Central memory CD8-positive, alpha-beta T cell (primary cell): ENCODE measurements around the gene MCL1.

Source experiments
- ATAC-seq: fragments of 150-1000 bp; cut with Tn5 transposase; replicated peaks from 2 replicates; pipeline ENCODE4 v1.10.0; 2022; ENCODE audit warnings: mild to moderate bottlenecking, moderate FRiP score, moderate number of reproducible peaks; ENCODE audit not compliant: poor library complexity, severe bottlenecking; ENCODE audit errors: extremely low read depth
- DNase-seq, 2 donors: peaks; one replicate each; pipeline ENCODE4 v3.0.0; 2021; ENCODE audit warnings: low spot score in 2 of 2
- H3K27ac Mint-ChIP-seq: one replicate; pipeline ENCODE4 v1.8.0; 2022; ENCODE audit warnings: low read depth, mild to moderate bottlenecking, moderate library complexity, mixed read lengths
- H3K27me3 Mint-ChIP-seq: one replicate; pipeline ENCODE4 v1.8.0; 2022; ENCODE audit warnings: mixed read lengths
- H3K36me3 Mint-ChIP-seq: one replicate; pipeline ENCODE4 v1.8.0; 2022; ENCODE audit warnings: mild to moderate bottlenecking, moderate library complexity, mixed read lengths; ENCODE audit not compliant: insufficient read depth
- H3K4me1 Mint-ChIP-seq: one replicate; pipeline ENCODE4 v1.8.0; 2022; ENCODE audit warnings: mixed read lengths
- H3K4me3 Mint-ChIP-seq: one replicate; pipeline ENCODE4 v1.8.0; 2022; ENCODE audit warnings: mild to moderate bottlenecking, moderate library complexity, mixed read lengths
- H3K9me3 Mint-ChIP-seq: one replicate; pipeline ENCODE4 v1.8.0; 2022; ENCODE audit warnings: mixed read lengths

The MCL1 gene

DNA sequence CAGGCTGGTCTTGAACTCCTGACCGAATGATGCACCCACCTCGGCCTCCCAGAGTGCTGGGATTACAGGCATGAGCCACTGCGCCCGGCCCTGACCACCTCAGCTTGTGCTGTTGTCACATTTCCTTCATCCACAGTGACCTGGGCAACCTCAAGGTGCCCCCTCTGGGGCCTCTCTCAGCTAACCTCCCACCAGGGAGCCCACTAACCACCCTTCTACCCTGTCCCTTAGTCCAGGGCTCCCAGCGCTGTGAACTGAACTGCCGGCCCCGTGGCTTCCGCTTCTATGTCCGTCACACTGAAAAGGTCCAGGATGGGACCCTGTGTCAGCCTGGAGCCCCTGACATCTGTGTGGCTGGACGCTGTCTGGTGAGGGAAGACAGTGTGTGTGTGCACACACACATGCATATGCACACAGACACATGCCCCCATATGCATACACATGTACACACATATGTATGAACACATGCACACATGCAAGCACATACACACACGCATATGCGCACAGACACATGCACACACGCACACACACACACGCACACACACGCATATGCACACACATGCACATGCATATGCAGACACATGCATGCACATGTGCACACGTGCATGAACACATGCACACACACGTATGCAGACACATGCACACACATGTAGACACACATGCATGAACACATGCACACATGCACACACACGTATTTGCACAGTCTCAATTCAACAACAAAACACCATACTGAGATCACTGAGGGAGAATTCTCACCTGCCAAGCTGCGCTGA lies 24.0 kb downstream of the MCL1 start:
- Mint-ChIP-seq H3K4me1 (peaks cover 32% of the 10 kb centered on the region), H3K36me3 (peaks cover 17% of the 10 kb centered on the region), H3K27me3 (no peaks in the 10 kb centered on the region), H3K9me3 (no peaks in the 10 kb centered on the region), H3K27ac (no peak overlapping the region), H3K4me3 (no peak overlapping the region)
- no peak for DNase-seq
- no peak for ATAC-seq

DNA sequence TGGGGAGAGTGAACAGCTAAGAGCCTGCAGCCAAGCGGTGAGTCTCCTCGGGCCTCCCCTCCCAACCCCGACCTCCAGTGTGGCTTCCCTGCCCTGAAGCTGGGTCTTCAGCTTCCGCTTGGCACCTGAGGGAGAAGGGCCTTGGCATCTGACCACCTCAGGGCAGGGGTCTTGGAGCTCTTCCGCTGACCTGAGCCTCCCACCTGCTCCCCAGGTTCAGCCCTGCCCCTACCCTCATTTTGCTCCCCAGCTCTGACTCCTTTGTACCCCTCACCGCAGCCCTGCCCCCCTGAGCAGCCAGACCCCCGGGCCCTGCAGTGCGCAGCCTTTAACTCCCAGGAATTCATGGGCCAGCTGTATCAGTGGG lies 25.3 kb downstream of the MCL1 start:
- ATAC-seq: no peak
- H3K36me3 Mint-ChIP-seq: peaks cover 16% of the 10 kb centered on the region
- H3K9me3 Mint-ChIP-seq: no peaks in the 10 kb centered on the region
- peaks cover 31% of the 10 kb centered on the region for H3K4me1 Mint-ChIP-seq
- H3K4me3 Mint-ChIP-seq: no peak overlapping the region
- H3K27me3 Mint-ChIP-seq: no peaks in the 10 kb centered on the region
- DNase-seq: no peak
- no peak overlapping the region for H3K27ac Mint-ChIP-seq

DNA sequence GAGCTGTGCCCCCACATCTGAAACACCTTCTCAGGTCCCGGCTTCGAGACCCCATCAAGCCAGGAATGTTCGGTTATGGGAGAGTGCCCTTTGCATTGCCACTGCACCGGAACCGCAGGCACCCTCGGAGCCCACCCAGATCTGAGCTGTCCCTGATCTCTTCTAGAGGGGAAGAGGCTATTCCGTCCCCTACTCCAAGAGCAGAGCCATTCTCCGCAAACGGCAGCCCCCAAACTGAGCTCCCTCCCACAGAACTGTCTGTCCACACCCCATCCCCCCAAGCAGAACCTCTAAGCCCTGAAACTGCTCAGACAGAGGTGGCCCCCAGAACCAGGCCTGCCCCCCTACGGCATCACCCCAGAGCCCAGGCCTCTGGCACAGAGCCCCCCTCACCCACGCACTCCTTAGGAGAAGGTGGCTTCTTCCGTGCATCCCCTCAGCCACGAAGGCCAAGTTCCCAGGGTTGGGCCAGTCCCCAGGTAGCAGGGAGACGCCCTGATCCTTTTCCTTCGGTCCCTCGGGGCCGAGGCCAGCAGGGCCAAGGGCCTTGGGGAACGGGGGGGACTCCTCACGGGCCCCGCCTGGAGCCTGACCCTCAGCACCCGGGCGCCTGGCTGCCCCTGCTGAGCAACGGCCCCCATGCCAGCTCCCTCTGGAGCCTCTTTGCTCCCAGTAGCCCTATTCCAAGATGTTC lies 25.9 kb downstream of the MCL1 start:
- Mint-ChIP-seq H3K4me3 (no peak overlapping the region), H3K27me3 (no peaks in the 10 kb centered on the region), H3K27ac (no peak overlapping the region), H3K9me3 (no peaks in the 10 kb centered on the region), H3K4me1 (peaks cover 31% of the 10 kb centered on the region), H3K36me3 (peaks cover 16% of the 10 kb centered on the region)
- ATAC-seq (no peak), DNase-seq (no peak)

DNA sequence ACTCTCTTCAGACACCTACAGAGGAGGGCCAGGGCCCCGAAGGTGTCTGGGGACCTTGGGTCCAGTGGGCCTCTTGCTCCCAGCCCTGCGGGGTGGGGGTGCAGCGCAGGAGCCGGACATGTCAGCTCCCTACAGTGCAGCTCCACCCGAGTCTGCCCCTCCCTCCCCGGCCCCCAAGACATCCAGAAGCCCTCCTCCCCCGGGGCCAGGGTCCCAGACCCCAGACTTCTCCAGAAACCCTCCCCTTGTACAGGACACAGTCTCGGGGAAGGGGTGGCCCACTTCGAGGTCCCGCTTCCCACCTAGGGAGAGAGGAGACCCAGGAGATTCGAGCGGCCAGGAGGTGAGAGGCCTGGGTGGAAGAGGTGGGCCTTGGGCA lies 26.5 kb downstream of the MCL1 start:
- no peaks in the 10 kb centered on the region for H3K27me3 Mint-ChIP-seq
- H3K4me1 Mint-ChIP-seq: peaks cover 31% of the 10 kb centered on the region
- DNase-seq: no peak
- no peak overlapping the region for H3K27ac Mint-ChIP-seq
- ATAC-seq: no peak
- H3K4me3 Mint-ChIP-seq: no peak overlapping the region
- H3K36me3 Mint-ChIP-seq: peaks cover 16% of the 10 kb centered on the region
- H3K9me3 Mint-ChIP-seq: no peaks in the 10 kb centered on the region

DNA sequence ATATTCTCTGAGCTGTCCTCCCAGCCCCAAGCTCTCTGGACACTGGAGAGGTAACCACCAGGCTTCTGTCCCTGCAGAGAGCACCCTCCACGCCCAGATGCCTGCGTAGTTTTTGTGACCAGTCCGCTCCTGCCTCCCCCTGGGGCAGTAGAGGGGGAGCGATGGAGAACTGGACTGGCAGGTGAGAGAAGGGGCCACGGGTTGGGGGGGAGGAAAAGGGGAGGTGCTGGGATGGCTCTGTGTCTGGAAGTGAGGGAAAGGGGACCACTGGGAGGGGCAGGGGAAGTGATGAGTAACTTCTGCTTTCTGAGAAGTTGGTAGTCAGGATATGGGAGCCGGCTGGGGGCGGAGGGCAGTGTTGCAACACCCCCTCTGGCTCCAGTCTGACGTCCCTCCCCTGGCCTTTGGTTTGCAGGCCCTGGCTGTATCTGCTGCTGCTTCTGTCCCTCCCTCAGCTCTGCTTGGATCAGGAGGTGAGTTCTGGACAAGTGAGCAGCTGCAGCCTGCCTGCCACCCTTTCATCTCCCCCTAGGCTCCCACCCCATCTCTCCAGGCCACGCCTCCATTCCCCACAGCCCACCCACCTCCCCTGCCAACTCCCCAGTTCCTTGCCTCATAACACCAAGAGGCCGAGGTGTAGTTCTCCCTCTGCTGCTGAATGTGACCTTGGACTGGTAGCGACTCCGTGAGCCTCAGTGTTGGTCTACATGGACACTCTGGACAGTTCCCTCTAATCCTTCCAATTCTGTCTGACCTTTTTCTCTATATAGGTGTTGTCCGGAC lies 27.1 kb downstream of the MCL1 start:
- Mint-ChIP-seq H3K9me3 (no peaks in the 10 kb centered on the region), H3K36me3 (peaks cover 11% of the 10 kb centered on the region), H3K27ac (no peak overlapping the region), H3K4me1 (peaks cover 31% of the 10 kb centered on the region), H3K27me3 (no peaks in the 10 kb centered on the region), H3K4me3 (no peak overlapping the region)
- ATAC-seq (no peak), DNase-seq (no peak)

DNA sequence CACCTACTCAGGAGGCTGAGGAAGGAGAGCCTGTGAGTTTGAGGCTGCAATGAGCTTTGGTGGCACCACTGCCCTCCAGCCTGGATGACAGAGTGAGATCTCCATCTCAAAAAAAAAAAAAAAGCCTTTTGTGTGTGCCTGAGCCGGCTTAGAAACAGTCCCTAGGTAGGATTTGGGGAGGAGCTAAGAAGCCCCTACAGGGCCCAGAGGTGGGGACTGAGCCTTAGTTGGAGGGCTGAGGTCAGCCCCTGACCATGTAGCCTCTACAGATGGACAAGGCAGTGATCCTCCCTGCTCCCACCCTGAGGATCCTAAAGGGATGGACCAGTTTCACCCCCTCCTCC lies 27.7 kb downstream of the MCL1 start:
- H3K36me3 Mint-ChIP-seq: peaks cover 11% of the 10 kb centered on the region
- no peak for ATAC-seq
- peaks cover 3% of the 10 kb centered on the region for H3K27me3 Mint-ChIP-seq
- no peak overlapping the region for H3K4me3 Mint-ChIP-seq
- H3K4me1 Mint-ChIP-seq: peaks cover 31% of the 10 kb centered on the region
- H3K9me3 Mint-ChIP-seq: no peaks in the 10 kb centered on the region
- no peak for DNase-seq
- no peak overlapping the region for H3K27ac Mint-ChIP-seq

DNA sequence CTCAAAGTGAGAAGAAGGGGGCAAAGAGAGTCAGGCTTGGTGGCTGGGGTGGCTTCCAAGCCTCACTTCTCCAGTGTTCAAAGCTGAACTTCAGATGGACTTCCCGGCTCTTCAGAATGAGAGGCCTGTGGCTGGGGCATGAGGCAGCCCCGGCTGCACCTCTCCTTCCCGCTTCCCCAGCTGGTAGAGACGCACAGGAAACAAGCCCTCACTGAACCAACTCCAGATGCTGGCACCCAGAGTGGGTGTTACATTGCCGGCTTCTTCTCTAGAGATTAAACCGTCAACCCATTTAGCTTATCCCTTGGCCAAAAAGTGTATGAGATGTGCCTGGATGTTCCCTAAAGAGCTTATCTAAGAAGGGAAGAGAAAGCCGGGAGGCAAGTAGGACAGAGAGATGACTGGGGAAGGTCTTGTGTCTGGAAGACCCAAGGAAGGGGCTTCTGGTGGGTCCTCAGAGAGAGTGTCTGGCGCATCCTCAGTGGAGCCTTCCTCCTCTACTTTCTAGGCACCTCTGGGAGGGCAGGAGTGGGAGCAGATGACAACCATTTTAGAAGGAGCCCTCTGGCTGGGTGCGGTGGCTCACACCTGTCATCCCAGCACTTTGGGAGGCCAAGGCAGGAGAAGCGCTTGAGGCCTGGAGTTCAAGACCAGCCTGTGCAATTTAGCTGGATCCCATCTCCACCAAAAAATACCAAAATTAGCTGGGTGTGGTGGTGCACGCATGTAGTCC lies 28.2 kb downstream of the MCL1 start:
- no peak overlapping the region for H3K4me3 Mint-ChIP-seq
- DNase-seq: no peak
- ATAC-seq: no peak

DNA sequence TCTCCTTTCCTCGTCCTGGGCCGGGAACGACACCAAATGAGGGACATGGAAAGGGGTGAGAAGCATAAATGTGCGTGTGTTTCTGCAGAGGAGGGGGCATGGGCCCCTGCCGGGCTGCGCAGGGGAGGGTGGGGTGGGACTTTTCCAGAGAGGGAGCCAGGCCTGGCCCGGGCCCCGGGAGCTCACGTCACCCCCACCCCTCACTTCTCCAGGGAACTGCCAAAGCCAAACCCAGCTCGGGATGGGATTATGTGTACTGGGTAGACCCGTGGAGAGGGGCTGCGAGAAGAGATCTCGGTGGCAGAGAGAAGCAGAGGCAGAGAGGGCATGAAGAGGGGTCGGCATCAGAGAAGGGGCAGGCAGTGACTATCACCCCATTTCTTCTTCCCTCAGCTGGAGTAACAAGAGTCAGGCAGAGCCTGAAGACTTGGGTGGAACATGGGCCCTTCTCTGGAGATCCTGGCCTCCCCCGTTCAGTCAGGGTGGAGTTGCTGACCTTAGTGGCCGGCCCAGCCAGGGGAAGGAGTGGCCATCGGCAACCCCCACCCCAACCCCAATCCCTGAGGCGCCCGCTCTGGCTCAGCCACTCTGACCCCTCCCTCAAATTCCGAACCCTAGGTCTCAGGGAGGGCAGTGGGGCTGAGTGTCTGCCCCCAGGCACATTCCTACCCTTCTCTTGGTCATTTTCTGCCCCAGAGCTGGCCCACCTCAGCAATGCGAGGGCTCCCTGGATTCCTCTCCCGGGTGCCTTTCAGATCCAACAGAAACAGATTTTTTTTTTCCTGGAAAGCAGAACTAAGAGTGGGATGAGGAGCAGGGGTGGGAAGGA lies 29.0 kb downstream of the MCL1 start:
- Mint-ChIP-seq H3K9me3 (no peaks in the 10 kb centered on the region), H3K27me3 (peaks cover 16% of the 10 kb centered on the region), H3K27ac (no peak overlapping the region), H3K36me3 (peaks cover 11% of the 10 kb centered on the region), H3K4me1 (peaks cover 26% of the 10 kb centered on the region), H3K4me3 (no peak overlapping the region)
- ATAC-seq (no peak), DNase-seq (no peak)

More for the DNA sequence above, 28.2 kb downstream of the MCL1 start:
- peaks cover 31% of the 10 kb centered on the region for H3K4me1 Mint-ChIP-seq
- no peak overlapping the region for H3K27ac Mint-ChIP-seq
- no peaks in the 10 kb centered on the region for H3K9me3 Mint-ChIP-seq
- H3K36me3 Mint-ChIP-seq: peaks cover 11% of the 10 kb centered on the region
- peaks cover 8% of the 10 kb centered on the region for H3K27me3 Mint-ChIP-seq

DNA sequence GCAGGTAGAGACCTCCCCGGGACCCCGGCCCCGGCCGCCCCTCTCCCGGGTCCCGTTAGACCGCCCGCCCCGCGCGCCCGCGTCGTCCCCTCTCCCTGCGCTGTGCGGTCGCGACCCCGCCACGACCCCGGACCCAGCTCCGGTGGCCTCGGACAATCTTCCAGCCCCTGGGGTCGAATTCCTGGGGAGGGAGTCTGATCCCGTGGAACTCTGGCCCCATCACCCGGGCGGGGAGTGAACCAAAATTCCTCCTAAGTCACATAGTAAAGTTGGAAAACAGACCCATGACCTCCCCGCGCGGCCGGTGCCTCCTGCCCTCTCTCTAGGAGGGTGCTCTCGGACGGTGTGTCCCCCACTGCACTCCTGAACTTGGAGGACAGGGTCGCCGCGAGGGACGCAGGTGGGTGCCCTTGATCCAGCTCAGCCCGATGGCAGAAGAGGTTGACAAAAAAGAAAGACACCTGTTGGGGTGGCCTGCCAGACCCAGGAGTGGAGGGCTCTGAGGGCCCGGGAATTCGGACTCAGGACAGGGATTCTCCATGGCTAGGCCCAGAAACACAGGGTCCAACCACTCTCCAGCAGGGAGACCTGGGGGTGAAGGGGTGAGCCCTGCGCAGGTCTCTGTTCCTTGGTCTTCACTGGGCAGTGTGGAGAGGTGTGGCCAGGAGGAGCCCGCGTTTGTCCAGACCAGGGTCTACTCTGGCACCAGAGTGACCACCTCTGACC lies 29.8 kb downstream of the MCL1 start:
- H3K9me3 Mint-ChIP-seq: no peaks in the 10 kb centered on the region
- H3K27ac Mint-ChIP-seq: peak overlapping the region; percentile 69
- H3K4me1 Mint-ChIP-seq: peaks cover 26% of the 10 kb centered on the region
- ATAC-seq (no peak), DNase-seq (no peak)
- H3K4me3 Mint-ChIP-seq: peak overlapping the region; percentile 80
- H3K27me3 Mint-ChIP-seq: peaks cover 20% of the 10 kb centered on the region
- H3K36me3 Mint-ChIP-seq: peaks cover 8% of the 10 kb centered on the region

DNA sequence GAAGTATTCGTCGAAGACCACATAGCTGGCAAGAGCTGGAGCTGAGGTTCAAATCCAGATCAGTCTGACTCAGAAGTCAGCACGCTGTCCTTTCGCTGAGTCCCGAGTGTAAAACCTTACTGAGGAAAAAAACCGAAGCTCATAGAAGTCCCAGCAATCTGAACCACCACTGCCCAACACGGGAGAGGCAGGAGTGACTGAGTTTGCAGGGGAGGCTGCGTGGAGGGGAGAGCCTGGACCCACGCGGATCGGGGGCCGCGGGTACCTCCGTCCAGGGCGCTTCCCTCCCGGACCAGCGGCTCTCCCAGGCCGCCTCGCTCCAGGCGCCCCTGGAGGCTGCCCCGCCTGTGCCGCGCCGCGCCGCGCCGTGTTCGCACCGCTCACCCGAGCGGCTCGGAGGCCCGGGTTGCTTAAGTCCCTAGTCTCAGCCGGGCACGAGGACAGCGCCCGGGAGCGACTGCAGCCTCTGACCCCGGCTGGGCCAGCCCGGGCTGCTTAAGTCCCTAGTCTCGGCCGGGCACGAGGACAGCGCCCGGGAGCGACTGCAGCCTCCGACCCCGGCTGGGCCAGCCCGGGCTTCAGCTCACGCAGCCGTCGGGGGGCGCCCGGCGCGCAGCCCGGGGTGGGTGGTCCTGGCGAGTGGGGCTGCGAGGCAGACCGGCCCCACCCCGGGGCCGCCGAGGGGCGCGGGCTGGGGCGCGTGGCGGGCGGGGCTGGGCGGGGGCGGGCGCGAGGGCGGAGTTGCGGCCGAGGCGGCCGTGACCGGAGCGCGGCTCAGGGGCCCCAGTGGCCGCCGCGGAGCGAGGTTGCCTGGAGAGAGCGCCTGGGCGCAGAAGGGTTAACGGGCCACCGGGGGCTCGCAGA lies 30.5 kb downstream of the MCL1 start, which contains the start of gene ADAMTSL4:
Gene ADAMTSL4 (plus strand): TSS at position 777 of the 864 bp plus-strand sequence. CDS start 2,881 bp downstream, outside the sequence.
- H3K27ac Mint-ChIP-seq: peak within 1 kb of the TSS; percentile 69
- H3K9me3 Mint-ChIP-seq: no peaks in the 10 kb centered on the region
- DNase-seq (no peak), ATAC-seq (peak; percentile 75)
- H3K4me1 Mint-ChIP-seq: peaks cover 26% of the 10 kb centered on the region
- peaks cover 20% of the 10 kb centered on the region for H3K27me3 Mint-ChIP-seq
- H3K36me3 Mint-ChIP-seq: peaks cover 4% of the 10 kb centered on the region
- H3K4me3 Mint-ChIP-seq: peak within 1 kb of the TSS; percentile 80

DNA sequence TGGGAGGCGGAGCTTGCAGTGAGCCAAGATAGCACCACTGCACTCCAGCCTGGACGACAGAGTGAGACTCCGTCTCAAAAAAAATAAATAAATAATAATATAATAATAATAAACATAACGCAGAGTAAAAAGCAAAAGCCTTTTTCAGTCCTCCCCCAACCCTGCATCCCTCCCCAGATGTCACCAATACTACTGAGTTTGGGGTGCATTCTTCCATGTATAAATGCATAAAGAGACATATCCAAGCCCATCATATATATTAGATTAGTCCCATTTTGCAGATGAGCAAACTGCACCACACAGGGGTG lies 31.1 kb downstream of the MCL1 start:
- ATAC-seq: no peak
- H3K27me3 Mint-ChIP-seq: peaks cover 20% of the 10 kb centered on the region
- H3K4me1 Mint-ChIP-seq: peaks cover 26% of the 10 kb centered on the region
- H3K9me3 Mint-ChIP-seq: no peaks in the 10 kb centered on the region
- peak overlapping the region; percentile 73 for H3K4me3 Mint-ChIP-seq
- H3K36me3 Mint-ChIP-seq: peaks cover 4% of the 10 kb centered on the region
- no peak overlapping the region for H3K27ac Mint-ChIP-seq
- no peak for DNase-seq
